Endothelial cell of umbilical vein (primary cell): ENCODE results near the gene C2orf15. TPM values are rescaled to one million over a fixed set of nuclear protein-coding genes. Genes with fewer than 3 reads are reported as not detected.

Experiments
- BruUV-seq: library from RNA; stranded (reverse); fragments of 400-500 nt; replicated peaks from 2 replicates; lab custom pipeline; 2021; lab: Mats Ljungman, UMichigan
- CTCF ChIA-PET: fragments of 300-600, 350-600 bp; sonication (Branson Sonifier 250); formaldehyde crosslinking; loops from one replicate; lab custom pipeline; 2021; ENCODE audit warnings: antibody characterized with exemption, inconsistent platforms; lab: Charles Lee
- POLR2A ChIA-PET: fragments of 300-600, 350-600 bp; sonication (Branson Sonifier 250); formaldehyde crosslinking; loops from one replicate; lab custom pipeline; 2021; ENCODE audit warnings: antibody characterized with exemption, inconsistent platforms; lab: Charles Lee
- DNase-seq: peaks from one replicate; pipeline ENCODE4 v3.0.0-alpha.2; 2011; ENCODE audit warnings: low read depth, low spot score
- FAIRE-seq: peaks from 2 replicates; lab custom pipeline; 2011; peaks lifted over from hg19 to GRCh38; lab: Jason Lieb, UNC
- H2AFZ ChIP-seq: 2 replicates; pipeline ENCODE4 v1.6.0; 2012; ENCODE audit warnings: low read depth, low read length, control low read depth, inconsistent platforms
- H3K27ac ChIP-seq: 2 replicates; pipeline ENCODE4 v1.5.1; 2011; ENCODE audit warnings: low read depth, mild to moderate bottlenecking, control low read depth, low read length, moderate library complexity; ENCODE audit not compliant: insufficient read depth
- H3K27me3 ChIP-seq, 2 experiments: 2 replicates each; pipeline versions ENCODE4 v1.6.0 to v1.6.1; 2011; ENCODE audit warnings: low read length in 2 of 2, mixed read lengths in 1 of 2; ENCODE audit not compliant: control insufficient read depth in 2 of 2, insufficient read depth in 2 of 2
- H3K36me3 ChIP-seq, 2 experiments: 2 replicates in 1 of 2; 3 replicates in 1 of 2; pipeline ENCODE4 v1.5.1; 2011; ENCODE audit warnings: low read length in 2 of 2, mild to moderate bottlenecking in 1 of 2, moderate library complexity in 1 of 2; ENCODE audit not compliant: control insufficient read depth in 2 of 2, insufficient read depth in 2 of 2; ENCODE audit errors: extremely low read depth in 1 of 2
- H3K4me1 ChIP-seq: 3 replicates; pipeline ENCODE4 v1.5.1; 2011; ENCODE audit warnings: mild to moderate bottlenecking, low read length; ENCODE audit not compliant: control insufficient read depth, insufficient read depth; ENCODE audit errors: extremely low read depth
- H3K4me2 ChIP-seq: 2 replicates; pipeline ENCODE4 v1.6.1; 2011; ENCODE audit warnings: low read length, control low read depth, mixed read lengths; ENCODE audit not compliant: insufficient read depth
- H3K4me3 ChIP-seq, 3 experiments: fragments of 200-600 bp in 1 of 3; sonication (generic), shearing (Covaris generic) in 1 of 3; replicated peaks in 1 of 3; 2 replicates each; pipeline ENCODE4 v1.5.1; 2011 to 2016; ENCODE audit warnings: control low read depth in 3 of 3, low read length in 3 of 3, mild to moderate bottlenecking in 2 of 3, inconsistent platforms in 1 of 3, low read depth in 1 of 3, moderate library complexity in 1 of 3; ENCODE audit not compliant: insufficient read depth in 1 of 3
- H3K79me2 ChIP-seq: 2 replicates; pipeline ENCODE4 v1.6.0; 2012; ENCODE audit warnings: low read length, inconsistent platforms; ENCODE audit not compliant: control insufficient read depth, insufficient read depth
- H3K9ac ChIP-seq: replicated peaks from 2 replicates; pipeline ENCODE3; 2011; ENCODE audit warnings: low read length, control low read depth; ENCODE audit not compliant: insufficient read depth; ENCODE audit errors: extremely low read depth
- H3K9me1 ChIP-seq: replicated peaks from 3 replicates; pipeline ENCODE4 v1.6.0; 2011; ENCODE audit warnings: mild to moderate bottlenecking, low read length; ENCODE audit not compliant: control insufficient read depth, insufficient read depth; ENCODE audit errors: extremely low read depth
- H3K9me3 ChIP-seq: replicated peaks from 2 replicates; pipeline ENCODE4 v1.5.1; 2012; ENCODE audit warnings: low read length, inconsistent platforms; ENCODE audit not compliant: control insufficient read depth, insufficient read depth
- H4K20me1 ChIP-seq: replicated peaks from 2 replicates; pipeline ENCODE3; 2011; ENCODE audit warnings: mild to moderate bottlenecking, low read length; ENCODE audit not compliant: control insufficient read depth, insufficient read depth; ENCODE audit errors: extremely low read depth
- EZH2 ChIP-seq: IDR thresholded peaks from 2 replicates; pipeline ENCODE4 v1.6.1; 2012; ENCODE audit warnings: borderline replicate concordance, low read depth, mild to moderate bottlenecking, moderate library complexity, low read length, inconsistent platforms; ENCODE audit not compliant: severe bottlenecking
- FOS ChIP-seq: IDR thresholded peaks from 2 replicates; pipeline ENCODE4 v1.6.1; 2011; ENCODE audit warnings: mild to moderate bottlenecking, low read length, moderate library complexity, borderline replicate concordance; ENCODE audit not compliant: insufficient read depth
- GATA2 ChIP-seq: IDR thresholded peaks from 2 replicates; pipeline ENCODE4 v1.7.0; 2011; ENCODE audit warnings: low read depth, mild to moderate bottlenecking, moderate library complexity, mixed read lengths, low read length; ENCODE audit not compliant: insufficient read length, insufficient read depth
- JUN ChIP-seq: IDR thresholded peaks from 2 replicates; pipeline ENCODE4 v1.6.1; 2011; ENCODE audit warnings: borderline replicate concordance, low read depth; ENCODE audit not compliant: insufficient read length, insufficient read depth
- MYC ChIP-seq: IDR thresholded peaks from one replicate; pipeline ENCODE4 v1.6.1; 2011; ENCODE audit warnings: mild to moderate bottlenecking, low read depth, low read length
- POLR2A ChIP-seq: IDR thresholded peaks from 2 replicates; pipeline ENCODE4 v1.6.1; 2012; ENCODE audit warnings: low read depth, mild to moderate bottlenecking, control low read depth, low read length
- dilution Hi-C: fragments of 300-500 bp; cut with MboI; formaldehyde crosslinking; loops from one replicate; pipeline ENCODE4 v1.15.0; 2019; ENCODE audit warnings: low sequenced_read_pairs; ENCODE audit not compliant: extremely low pct_ligation_motif_present
- intact Hi-C: fragments of 100-400 bp; cut with micrococcal nuclease; formaldehyde crosslinking; loops from one replicate; pipeline ENCODE4 v1.10.0; 2022
- polyA plus RNA-seq, 4 experiments: library from polyadenylated mRNA; depleted of rRNA in 3 of 4; stranded (reverse) in 3 of 4; unstranded in 1 of 4; fragments of >200 nt; gene quantifications; 2 replicates each; pipeline versions ENCODE4 v1.2.1 to v1.2.3, GENCODE V29; 2011 to 2012; ENCODE audit warnings: missing spikeins in 1 of 4
- total RNA-seq: library from RNA; stranded (reverse); gene quantifications from 2 replicates; pipeline ENCODE4 v1.2.3, GENCODE V29; 2021
- TF ChIP-seq, protein P1 (sequence below), 2 donors: IDR thresholded peaks; 1 replicate in 1 of 2; 2 replicates in 1 of 2; pipeline ENCODE4 v1.5.1; 2011; ENCODE audit warnings: low read length in 2 of 2, mild to moderate bottlenecking in 2 of 2, moderate library complexity in 2 of 2, control low read depth in 1 of 2, inconsistent platforms in 1 of 2, low read depth in 1 of 2; ENCODE audit not compliant: insufficient read depth in 1 of 2; ENCODE audit errors: extremely low read depth in 1 of 2

C2orf15 gene
- total and polyA plus RNA-seq, 2 donors (not counting 3 experiments of a cell fraction or from before 2014, with no cell fraction given), result not detected

DNA sequence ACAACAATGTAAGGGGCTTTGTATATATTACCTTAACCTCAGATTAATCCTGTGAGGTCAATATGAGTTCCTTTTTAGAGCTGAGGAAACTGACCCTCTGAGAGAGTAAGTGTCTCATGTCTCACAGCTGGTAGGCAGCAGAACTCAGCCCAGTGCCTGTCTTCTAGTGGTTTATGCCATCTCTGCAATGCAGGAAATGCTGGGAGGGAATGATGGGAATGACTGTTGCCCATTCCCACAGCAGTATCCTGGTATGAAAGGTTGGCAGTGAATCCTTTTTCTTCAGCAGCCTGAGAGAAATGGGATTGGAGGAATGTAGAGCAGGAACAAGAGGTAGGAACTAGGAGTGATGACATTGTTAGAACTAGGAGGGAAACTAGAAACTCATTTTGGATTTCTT lies 45.5 kb downstream of the C2orf15 start:
- BruUV-seq, result no TSS peak
- POLR2A ChIA-PET, result interaction anchor here (0.7 kb wide), 1 partner anchor 149 kb away, joined by 3 read pairs; the partner anchor contains the start of gene TXNDC9
- Histone ChIP-seq H3K27ac (no peak overlapping the region), H3K79me2 (peaks cover 42% of the 10 kb centered on the region), H3K4me1 (peaks cover under 1% of the 10 kb centered on the region), H4K20me1 (no peaks in the 10 kb centered on the region), H3K4me3 (no peak overlapping the region), H3K9ac (no peak overlapping the region), H2AFZ (no peak overlapping the region), H3K36me3 (peaks cover 2% of the 10 kb centered on the region in 2 experiments), H3K9me3 (no peaks in the 10 kb centered on the region), H3K9me1 (no peaks in the 10 kb centered on the region), H3K4me2 (no peak overlapping the region), H3K27me3 (no peaks in the 10 kb centered on the region)
- intact Hi-C loops (no loop called here), dilution Hi-C loops (no loop called here)
- TF ChIP-seq, protein P1, sequence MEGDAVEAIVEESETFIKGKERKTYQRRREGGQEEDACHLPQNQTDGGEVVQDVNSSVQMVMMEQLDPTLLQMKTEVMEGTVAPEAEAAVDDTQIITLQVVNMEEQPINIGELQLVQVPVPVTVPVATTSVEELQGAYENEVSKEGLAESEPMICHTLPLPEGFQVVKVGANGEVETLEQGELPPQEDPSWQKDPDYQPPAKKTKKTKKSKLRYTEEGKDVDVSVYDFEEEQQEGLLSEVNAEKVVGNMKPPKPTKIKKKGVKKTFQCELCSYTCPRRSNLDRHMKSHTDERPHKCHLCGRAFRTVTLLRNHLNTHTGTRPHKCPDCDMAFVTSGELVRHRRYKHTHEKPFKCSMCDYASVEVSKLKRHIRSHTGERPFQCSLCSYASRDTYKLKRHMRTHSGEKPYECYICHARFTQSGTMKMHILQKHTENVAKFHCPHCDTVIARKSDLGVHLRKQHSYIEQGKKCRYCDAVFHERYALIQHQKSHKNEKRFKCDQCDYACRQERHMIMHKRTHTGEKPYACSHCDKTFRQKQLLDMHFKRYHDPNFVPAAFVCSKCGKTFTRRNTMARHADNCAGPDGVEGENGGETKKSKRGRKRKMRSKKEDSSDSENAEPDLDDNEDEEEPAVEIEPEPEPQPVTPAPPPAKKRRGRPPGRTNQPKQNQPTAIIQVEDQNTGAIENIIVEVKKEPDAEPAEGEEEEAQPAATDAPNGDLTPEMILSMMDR (IDR thresholded peaks at IDR 0.05; ENCODE audit: extremely low read depth in 1 of 2, insufficient read depth in 1 of 2, low read depth in 1 of 2, low read length in 2 of 2), result no peak
- TF ChIP-seq GATA2, result no peak
- TF ChIP-seq EZH2, result no peak
- TF ChIP-seq JUN, result no peak
- no peak for TF ChIP-seq FOS
- no peak for TF ChIP-seq POLR2A
- no peak for TF ChIP-seq MYC
- CTCF ChIA-PET, result interaction anchor here (1.0 kb wide), 1 partner anchor 10 kb away, joined by 3 read pairs; no protein-coding TSS in a partner anchor
- DNase-seq (no peak), FAIRE-seq (no peak)
